Astrocyte of the spinal cord (primary cell): Measurements from ENCODE around the gene PRKCE.

Experiments
- DNase-seq: peaks from one replicate; pipeline ENCODE4 v3.0.0; 2011; ENCODE audit warnings: low read depth, low spot score
- H3K4me3 ChIP-seq: 2 replicates; pipeline ENCODE4 v1.5.1; 2011; ENCODE audit warnings: low read depth, mild to moderate bottlenecking, low read length, moderate library complexity
- CTCF ChIP-seq: IDR thresholded peaks from 2 replicates; pipeline ENCODE4 v1.5.1; 2012; ENCODE audit warnings: low read depth, mild to moderate bottlenecking, low read length, inconsistent platforms
- in situ Hi-C: cut with HindIII; loops from 2 replicates; pipeline ENCODE4 v1.10.0; 2017; ENCODE audit warnings: low sequenced_read_pairs

The PRKCE gene

GRCh38 chr2:45804987-45805755, 153.7 kb downstream of the PRKCE start:
- in situ Hi-C loops = no loop called here

GRCh38 chr2:45806563-45807358, 155.3 kb downstream of the PRKCE start:
- H3K4me3 ChIP-seq = no peak overlapping the region
- in situ Hi-C loops = no loop called here
- DNase-seq = no peak
- TF ChIP-seq CTCF = no peak

More at GRCh38 chr2:45804987-45805755, 153.7 kb downstream of the PRKCE start:
- TF ChIP-seq CTCF = no peak
- H3K4me3 ChIP-seq = no peak overlapping the region
- DNase-seq = no peak

GRCh38 chr2:45808294-45808800, 156.9 kb downstream of the PRKCE start:
- H3K4me3 ChIP-seq = no peak overlapping the region
- no peak for DNase-seq
- no peak for TF ChIP-seq CTCF
- in situ Hi-C loops = no loop called here

GRCh38 chr2:45809205-45809604, 157.7 kb downstream of the PRKCE start:
- TF ChIP-seq CTCF = no peak
- DNase-seq = no peak
- H3K4me3 ChIP-seq = no peak overlapping the region
- in situ Hi-C loops = no loop called here

- in situ Hi-C loops = no loop called here
- TF ChIP-seq CTCF = no peak
- DNase-seq = peak; percentile 85
- no peak overlapping the region for H3K4me3 ChIP-seq
Observed at GRCh38 chr2:45812011-45812500, 160.6 kb downstream of the PRKCE start.

- no peak for TF ChIP-seq CTCF
- in situ Hi-C loops = no loop called here
- no peak overlapping the region for H3K4me3 ChIP-seq
- DNase-seq = peak; percentile 49
Observed at GRCh38 chr2:45813003-45813941, 161.8 kb downstream of the PRKCE start.
